Keratinocyte (primary cell): ENCODE data around the gene PRKCE. TPM values are rescaled to one million over a fixed set of nuclear protein-coding genes. Genes with fewer than 3 reads are reported as not detected.

Source experiments
- DNase-seq: peaks from one replicate; pipeline ENCODE4 v3.0.0-alpha.2; 2011; ENCODE audit warnings: low read depth, missing footprints, low spot score
- FAIRE-seq: peaks from 2 replicates; lab custom pipeline; 2011; peaks lifted over from hg19 to GRCh38; lab: Jason Lieb, UNC
- H2AFZ ChIP-seq: 2 replicates; pipeline ENCODE4 v1.6.0; 2012; ENCODE audit warnings: low read length, control low read depth, inconsistent platforms; ENCODE audit not compliant: control insufficient read depth
- H3K27ac ChIP-seq: 2 replicates; pipeline ENCODE4 v1.5.1; 2011; ENCODE audit warnings: low read length; ENCODE audit not compliant: control insufficient read depth, insufficient read depth
- H3K27me3 ChIP-seq: 3 replicates; pipeline ENCODE4 v1.6.0; 2011; ENCODE audit warnings: low read length; ENCODE audit not compliant: control insufficient read depth, insufficient read depth; ENCODE audit errors: extremely low read depth
- H3K36me3 ChIP-seq, 2 experiments: 2 replicates in 1 of 2; 3 replicates in 1 of 2; pipeline ENCODE4 v1.5.1; 2011; ENCODE audit warnings: low read length in 2 of 2, mild to moderate bottlenecking in 1 of 2; ENCODE audit not compliant: control insufficient read depth in 2 of 2, insufficient read depth in 2 of 2; ENCODE audit errors: extremely low read depth in 1 of 2
- H3K4me1 ChIP-seq: 3 replicates; pipeline ENCODE4 v1.5.1; 2011; ENCODE audit warnings: low read length; ENCODE audit not compliant: control insufficient read depth, insufficient read depth; ENCODE audit errors: extremely low read depth
- H3K4me2 ChIP-seq: 3 replicates; pipeline ENCODE4 v1.6.0; 2011; ENCODE audit warnings: low read depth, low read length; ENCODE audit not compliant: control insufficient read depth, insufficient read depth; ENCODE audit errors: extremely low read depth
- H3K4me3 ChIP-seq, 3 experiments: fragments of 200-600 bp in 1 of 3; sonication (generic) in 1 of 3; 2 replicates in 2 of 3; 3 replicates in 1 of 3; pipeline ENCODE4 v1.5.1; 2011 to 2016; ENCODE audit warnings: low read length in 3 of 3, mild to moderate bottlenecking in 3 of 3, control low read depth in 2 of 3, inconsistent platforms in 1 of 3, low read depth in 1 of 3, mixed read lengths in 1 of 3, mixed run types in 1 of 3, moderate library complexity in 1 of 3; ENCODE audit not compliant: control insufficient read depth in 2 of 3, insufficient read depth in 2 of 3; ENCODE audit errors: extremely low read depth in 1 of 3
- H3K79me2 ChIP-seq: 2 replicates; pipeline ENCODE4 v1.6.0; 2012; ENCODE audit warnings: low read length; ENCODE audit not compliant: control insufficient read depth, insufficient read depth
- H3K9ac ChIP-seq: 3 replicates; pipeline ENCODE4 v1.6.0; 2011; ENCODE audit warnings: low read length; ENCODE audit not compliant: control insufficient read depth, insufficient read depth; ENCODE audit errors: extremely low read depth
- H3K9me1 ChIP-seq: 3 replicates; pipeline ENCODE4 v1.6.0; 2011; ENCODE audit warnings: low read length; ENCODE audit not compliant: control insufficient read depth, insufficient read depth; ENCODE audit errors: extremely low read depth
- H3K9me3 ChIP-seq: 2 replicates; pipeline ENCODE4 v1.5.1; 2012; ENCODE audit warnings: low read depth, low read length; ENCODE audit not compliant: control insufficient read depth
- H4K20me1 ChIP-seq: 3 replicates; pipeline ENCODE4 v1.6.0; 2011; ENCODE audit warnings: low read length; ENCODE audit not compliant: control insufficient read depth, insufficient read depth; ENCODE audit errors: extremely low read depth
- CTCF ChIP-seq, 3 experiments: IDR thresholded peaks in 1 of 3; conservative IDR thresholded peaks in 1 of 3; optimal IDR thresholded peaks in 1 of 3; 2 replicates in 2 of 3; 3 replicates in 1 of 3; pipeline versions ENCODE3 to v1.5.1; 2011; ENCODE audit warnings: low read length in 3 of 3, mild to moderate bottlenecking in 3 of 3, moderate library complexity in 2 of 3, control low read depth in 1 of 3, inconsistent platforms in 1 of 3; ENCODE audit not compliant: insufficient read depth in 2 of 3; ENCODE audit errors: extremely low read depth in 1 of 3
- EZH2 ChIP-seq: IDR thresholded peaks from one replicate; pipeline ENCODE4 v1.6.1; 2012; ENCODE audit warnings: inconsistent platforms, mild to moderate bottlenecking, low read length, moderate library complexity
- dilution Hi-C: fragments of 300-500 bp; cut with MboI; formaldehyde crosslinking; loops from one replicate; pipeline ENCODE4 v1.7.0; 2020; ENCODE audit warnings: low sequenced_read_pairs; ENCODE audit not compliant: extremely low pct_ligation_motif_present
- polyA plus RNA-seq, 5 experiments: library from polyadenylated mRNA; depleted of rRNA in 3 of 5; stranded (reverse) in 3 of 5; stranded (forward) in 1 of 5; unstranded in 1 of 5; fragments of >200 nt; gene quantifications; 1 replicate in 1 of 5; 2 replicates in 3 of 5; 3 replicates in 1 of 5; pipeline versions ENCODE4 v1.2.1 to v1.2.3, GENCODE V29; 2011 to 2012; ENCODE audit warnings: missing spikeins in 2 of 5, low read depth in 1 of 5, low replicate concordance in 1 of 5

The PRKCE gene
- polyA plus RNA-seq, 1 donor (not counting 4 experiments of a cell fraction or from before 2014, with no cell fraction given): 2.0 TPM

- no peaks in the 10 kb centered on the region for H3K27me3 ChIP-seq
- dilution Hi-C loops: loop anchor here (5.0 kb wide), 1 partner anchor 47 kb away; no protein-coding TSS in a partner anchor
- H3K36me3 ChIP-seq: no peaks in the 10 kb centered on the region
- no peak overlapping the region for H3K27ac ChIP-seq
- H3K4me1 ChIP-seq: no peaks in the 10 kb centered on the region
- DNase-seq (no peak), FAIRE-seq (no peak)
- H3K9ac ChIP-seq: no peak overlapping the region
- H2AFZ ChIP-seq: no peak overlapping the region
- no peaks in the 10 kb centered on the region for H3K9me1 ChIP-seq
- no peak for TF ChIP-seq CTCF (optimal IDR thresholded peaks at IDR 0.05 in 1 of 3, IDR thresholded peaks at IDR 0.05 in 1 of 3, conservative IDR thresholded peaks at IDR 0.05 in 1 of 3; ENCODE audit: extremely low read depth in 1 of 3, insufficient read depth in 2 of 3, low read length in 3 of 3)
- no peak for TF ChIP-seq EZH2
- no peaks in the 10 kb centered on the region for H3K9me3 ChIP-seq
- no peaks in the 10 kb centered on the region for H3K79me2 ChIP-seq
- no peak overlapping the region for H3K4me3 ChIP-seq
- no peak overlapping the region for H3K4me2 ChIP-seq
- no peaks in the 10 kb centered on the region for H4K20me1 ChIP-seq
These were observed 428.6 kb downstream of the PRKCE start for GRCh38 chr2:46079985-46080560.

GRCh38 chr2:46082531-46083485, 431.3 kb downstream of the PRKCE start:
- DNase-seq: no peak
- Histone ChIP-seq H3K36me3 (no peaks in the 10 kb centered on the region), H4K20me1 (no peaks in the 10 kb centered on the region), H3K4me1 (no peaks in the 10 kb centered on the region), H3K79me2 (no peaks in the 10 kb centered on the region), H3K9me1 (no peaks in the 10 kb centered on the region), H3K4me3 (no peak overlapping the region), H3K9ac (no peak overlapping the region), H3K4me2 (no peak overlapping the region), H2AFZ (no peak overlapping the region), H3K9me3 (no peaks in the 10 kb centered on the region), H3K27ac (no peak overlapping the region), H3K27me3 (no peaks in the 10 kb centered on the region)
- TF ChIP-seq EZH2 (no peak), CTCF (optimal IDR thresholded peaks at IDR 0.05 in 1 of 3, IDR thresholded peaks at IDR 0.05 in 1 of 3, conservative IDR thresholded peaks at IDR 0.05 in 1 of 3; ENCODE audit: extremely low read depth in 1 of 3, insufficient read depth in 2 of 3, low read length in 3 of 3) (no peak)
- no peak for FAIRE-seq
- dilution Hi-C loops: loop anchor here (5.0 kb wide), 1 partner anchor 44 kb away; no protein-coding TSS in a partner anchor
